Erythroblast (primary cell): Measurements from ENCODE around the gene LETM1.

Source experiments
- DNase-seq, 2 experiments: peaks; one replicate each; lab custom pipeline; 2025; lab: John Stamatoyannopoulos, UW
- GATA1 ChIP-seq: IDR thresholded peaks from 2 replicates; pipeline ENCODE4 v1.6.1; 2011; ENCODE audit warnings: low read depth, mild to moderate bottlenecking, control low read depth, low read length, moderate library complexity
- POLR2A ChIP-seq: IDR thresholded peaks from 2 replicates; pipeline ENCODE4 v1.6.1; 2011; ENCODE audit warnings: mild to moderate bottlenecking, low read length

Gene LETM1

GRCh38 chr4:1887052-1887451 is 31.1 kb upstream of the LETM1 start:
- TF ChIP-seq GATA1 (no peak), POLR2A (no peak)
- DNase-seq = no peak

GRCh38 chr4:1885414-1885813 is 29.5 kb upstream of the LETM1 start:
- no peak for TF ChIP-seq POLR2A
- TF ChIP-seq GATA1 = no peak
- DNase-seq = peak in 1 of 2 experiments; percentile 62

GRCh38 chr4:1883583-1883982 is 27.6 kb upstream of the LETM1 start:
- peak; percentile 48 to 73 for DNase-seq
- TF ChIP-seq GATA1 = no peak
- TF ChIP-seq POLR2A = no peak

GRCh38 chr4:1882850-1883271 is 26.9 kb upstream of the LETM1 start:
- DNase-seq = peak; percentile 88 to 99

DNA sequence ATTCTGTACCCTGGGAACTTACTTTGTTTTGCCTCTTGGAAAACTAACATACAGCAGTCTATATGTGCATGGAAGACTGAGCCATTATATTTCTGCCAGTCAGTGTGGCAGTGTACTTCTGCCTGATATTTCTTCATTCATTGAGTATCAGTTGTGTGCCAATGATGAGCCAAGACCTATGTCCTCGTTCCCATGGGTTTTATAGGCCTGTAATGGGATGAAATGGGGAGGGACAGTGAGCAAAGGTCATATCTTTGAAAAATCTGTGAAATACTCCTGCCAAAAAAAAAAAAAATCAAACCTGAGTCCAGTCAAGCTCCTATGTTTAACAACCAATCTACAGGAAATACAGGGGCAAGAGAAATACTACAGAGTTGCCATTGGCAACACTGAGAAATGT is 24.4 kb upstream of the LETM1 start:
- no peak for DNase-seq
- TF ChIP-seq POLR2A (no peak), GATA1 (no peak)

More at GRCh38 chr4:1882850-1883271, 26.9 kb upstream of the LETM1 start:
- TF ChIP-seq POLR2A (no peak), GATA1 (peak; percentile 80)

GRCh38 chr4:1879485-1879884 is 23.5 kb upstream of the LETM1 start:
- peak; percentile 28 to 45 for DNase-seq
- TF ChIP-seq GATA1 (no peak), POLR2A (no peak)

DNA sequence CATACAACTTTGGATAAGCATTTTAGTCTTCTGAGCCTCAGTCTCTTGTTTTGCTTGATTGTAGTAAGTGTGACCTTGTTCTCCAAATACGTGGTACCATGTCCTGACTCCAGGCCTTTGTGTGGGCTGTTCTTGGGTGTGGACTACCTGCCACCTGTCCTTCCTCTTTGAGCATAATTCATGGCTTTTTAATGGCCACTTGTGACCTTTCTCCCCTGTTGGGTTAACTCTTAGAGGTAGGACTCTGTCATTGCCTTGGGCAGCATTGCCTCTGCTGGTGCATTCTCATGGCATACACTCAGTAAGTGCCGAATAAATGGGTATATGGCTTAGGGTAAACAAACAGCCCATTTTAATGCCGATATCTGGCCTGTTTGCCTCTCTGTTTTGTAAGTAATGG is 18.2 kb upstream of the LETM1 start:
- TF ChIP-seq GATA1 (no peak), POLR2A (no peak)
- no peak for DNase-seq

DNA sequence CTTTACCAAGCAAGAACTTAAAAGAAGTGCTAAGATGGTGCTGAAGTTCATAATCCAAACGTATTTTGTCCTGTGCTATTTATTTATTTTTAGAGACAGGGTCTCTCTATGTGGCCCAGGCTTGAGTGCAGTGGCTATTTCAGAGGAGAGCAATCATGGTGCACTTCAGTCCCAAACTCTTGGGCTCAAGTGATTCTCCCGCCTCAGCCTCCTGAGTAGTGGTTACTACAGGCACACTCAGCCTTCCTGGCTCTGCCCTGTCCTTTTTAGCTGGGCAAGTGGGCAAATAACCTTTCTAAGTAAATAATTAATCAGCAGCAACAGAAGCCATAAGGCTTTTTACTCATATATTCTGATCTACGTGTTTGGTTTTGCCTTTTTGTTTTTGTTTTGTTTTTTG is 17.8 kb upstream of the LETM1 start:
- TF ChIP-seq POLR2A (no peak), GATA1 (no peak)
- no peak for DNase-seq

DNA sequence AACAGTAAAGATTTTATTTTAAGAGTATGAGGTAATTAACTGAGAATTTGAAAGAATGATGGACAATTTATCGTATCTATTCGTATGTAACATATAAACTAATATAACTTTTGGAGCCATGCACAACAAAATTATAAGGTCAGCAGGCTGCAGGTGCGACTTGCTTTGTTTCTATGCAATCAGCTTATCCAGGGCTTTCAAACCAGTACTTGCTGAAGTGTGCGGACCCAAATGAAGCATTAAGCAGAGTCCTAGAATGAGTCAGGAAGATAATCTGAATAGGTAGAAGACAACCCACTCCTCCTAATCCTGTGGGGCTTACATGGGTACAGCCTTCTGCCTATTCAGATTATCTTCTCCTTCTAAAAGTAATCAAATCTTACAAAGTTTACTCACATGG is 17.3 kb upstream of the LETM1 start:
- DNase-seq = peak; percentile 35 to 47
- no peak for TF ChIP-seq POLR2A
- TF ChIP-seq GATA1 = no peak

GRCh38 chr4:1872870-1873269 is 16.9 kb upstream of the LETM1 start:
- DNase-seq = peak; percentile 47 to 57
- TF ChIP-seq POLR2A = no peak
- TF ChIP-seq GATA1 = no peak

DNA sequence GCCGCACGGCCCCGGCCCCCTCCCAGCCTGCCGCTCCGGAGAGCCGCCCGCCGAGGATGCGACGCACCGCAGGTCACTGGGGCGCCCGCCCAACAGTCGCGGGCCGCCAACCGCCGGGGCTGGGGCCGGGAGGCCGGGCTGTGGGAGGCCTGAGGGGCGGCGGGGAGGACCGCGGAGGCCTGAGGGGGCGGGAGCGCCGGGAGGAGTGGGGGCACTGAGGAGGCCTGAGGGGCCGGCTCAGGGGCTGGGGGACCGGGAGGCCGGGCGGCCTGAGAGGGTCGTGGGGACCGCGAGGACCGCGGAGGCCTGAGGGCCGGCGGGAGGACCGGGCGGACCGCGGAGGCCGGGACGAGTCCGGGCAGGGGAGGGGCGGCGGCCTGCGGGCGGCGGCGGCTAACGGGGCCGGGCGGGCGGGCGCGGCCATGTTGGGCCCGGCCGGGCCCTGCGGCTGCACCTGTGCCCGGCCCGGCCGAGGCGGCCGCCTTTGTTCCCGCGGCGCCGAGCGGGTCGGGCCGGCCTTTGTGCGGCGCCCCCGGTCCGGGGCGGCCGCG is 15.6 kb upstream of the LETM1 start:
- DNase-seq = peak; percentile 79
- TF ChIP-seq GATA1 (no peak), POLR2A (no peak)

DNA sequence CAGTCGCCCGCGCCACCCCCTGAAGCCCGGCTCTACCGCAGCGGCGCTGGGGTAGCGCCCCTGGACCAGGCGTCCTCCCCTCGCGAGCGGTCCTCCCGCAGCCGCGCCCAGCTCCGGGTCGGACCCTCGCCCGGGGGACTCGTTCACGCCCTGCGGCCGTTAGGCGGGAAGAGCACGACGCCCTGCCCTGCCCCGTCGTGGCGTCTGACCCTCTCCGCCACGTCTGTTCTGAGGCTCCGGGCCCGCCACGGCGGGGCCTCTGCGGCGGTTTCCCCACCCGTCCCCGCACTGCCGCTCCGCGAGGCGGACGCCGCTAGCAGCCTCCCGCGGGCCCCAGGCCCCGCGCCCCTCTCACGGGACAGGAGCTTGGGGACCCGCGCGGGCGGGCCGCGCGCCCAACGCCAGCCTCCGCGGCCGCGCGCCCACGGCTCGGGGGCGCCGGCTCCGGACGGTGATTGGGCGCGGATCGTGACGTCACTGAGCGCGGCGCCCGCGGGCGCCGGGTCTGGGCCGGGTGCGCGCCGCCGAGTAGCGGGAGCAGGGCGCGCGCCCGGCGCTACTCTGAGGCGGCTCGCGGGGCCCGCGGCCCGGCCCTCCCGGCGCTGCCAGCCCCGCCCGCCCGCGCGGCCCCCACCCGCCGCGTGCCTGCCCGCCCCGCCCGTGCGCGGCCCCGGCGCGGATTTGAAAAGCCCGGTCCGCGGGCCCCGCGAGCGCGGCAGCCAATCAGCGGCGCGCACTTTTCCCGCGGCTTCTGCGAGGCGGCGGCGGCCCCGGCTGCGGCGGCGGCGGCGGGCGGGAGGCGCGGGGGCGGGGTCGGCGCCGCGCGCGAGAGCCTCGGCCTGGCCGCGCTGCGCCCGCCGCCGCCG is 14.9 kb upstream of the LETM1 start, which contains the start of gene NSD2:
Gene NSD2 (plus strand): TSS at position 816 of the 866 bp plus-strand sequence. CDS start 29,262 bp downstream, outside the sequence.
- peak; percentile 94 to 98 for DNase-seq
- TF ChIP-seq GATA1 (no peak), POLR2A (peak; percentile 97)

DNA sequence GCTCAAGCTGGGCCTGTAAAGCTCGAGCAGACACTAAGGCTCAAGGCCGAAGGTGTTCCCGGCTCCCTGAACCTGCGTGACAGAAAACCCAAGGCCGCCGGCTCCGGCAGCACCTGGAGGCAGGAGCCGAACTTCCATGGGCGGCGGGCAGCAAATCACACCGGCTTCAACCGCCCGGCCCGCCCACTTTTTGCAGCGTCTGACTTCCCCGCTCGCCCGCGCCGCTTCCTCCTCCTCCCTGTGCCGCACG is 14.3 kb upstream of the LETM1 start:
- DNase-seq = peak in 1 of 2 experiments; percentile 92
- TF ChIP-seq POLR2A (no peak), GATA1 (no peak)

- DNase-seq = no peak
- TF ChIP-seq POLR2A (no peak), GATA1 (no peak)
Measured at GRCh38 chr4:1869530-1870327, 13.8 kb upstream of the LETM1 start.
